NCI-H1092 treated with DMSO at 0.1 percent for 48 hours (cell line): Measurements from ENCODE around the gene C1S.
"Not testable (repeated sequence)": the region's sequence is repeated elsewhere in the genome, so short reads cannot be mapped to it uniquely, and the experiment has no call there.

ENCODE experiments used
- DNase-seq: peaks from one replicate; lab custom pipeline; 2025; lab: John Stamatoyannopoulos, UW

C1S gene

GRCh38 chr12:7046383-7047105 is 14.0 kb upstream of the C1S start:
- DNase-seq, result no peak

- DNase-seq, result no peak
Observed at GRCh38 chr12:7047306-7047705, 13.2 kb upstream of the C1S start.

- not testable (repeated sequence) for DNase-seq
Observed at GRCh38 chr12:7049445-7049951, 11.0 kb upstream of the C1S start.

- DNase-seq, result not testable (repeated sequence)
Observed at GRCh38 chr12:7049973-7050372, 10.5 kb upstream of the C1S start.

GRCh38 chr12:7054925-7055324 is 5.6 kb upstream of the C1S start:
- DNase-seq, result no peak

- not testable (repeated sequence) for DNase-seq
Observed at GRCh38 chr12:7055736-7056135, 4.8 kb upstream of the C1S start.

GRCh38 chr12:7058163-7058845 is 2.2 kb upstream of the C1S start:
- no peak for DNase-seq

GRCh38 chr12:7058850-7059395 is 1.6 kb upstream of the C1S start:
- DNase-seq, result no peak

GRCh38 chr12:7059780-7060179 is 738 bp upstream of the C1S start:
- no peak for DNase-seq

GRCh38 chr12:7061138-7061537 is 620 bp downstream of the C1S start:
- DNase-seq, result no peak

- no peak for DNase-seq
Observed at GRCh38 chr12:7061596-7061995, 1.1 kb downstream of the C1S start.

GRCh38 chr12:7064516-7064915 is 4.0 kb downstream of the C1S start:
- DNase-seq, result no peak

- no peak for DNase-seq
Observed at GRCh38 chr12:7065073-7065623, 4.6 kb downstream of the C1S start.

GRCh38 chr12:7066596-7066995 is 6.1 kb downstream of the C1S start:
- no peak for DNase-seq

- DNase-seq, result no peak
Observed at GRCh38 chr12:7067096-7067495, 6.6 kb downstream of the C1S start.

GRCh38 chr12:7068240-7068993 is 7.9 kb downstream of the C1S start:
- DNase-seq, result no peak

- no peak for DNase-seq
Observed at GRCh38 chr12:7068994-7069346, 8.5 kb downstream of the C1S start.

GRCh38 chr12:7069386-7069785 is 8.9 kb downstream of the C1S start:
- no peak for DNase-seq

GRCh38 chr12:7072035-7072434 is 11.5 kb downstream of the C1S start:
- no peak for DNase-seq

GRCh38 chr12:7072554-7072953 is 12.0 kb downstream of the C1S start:
- no peak for DNase-seq

- no peak for DNase-seq
Observed at GRCh38 chr12:7073946-7074345, 13.4 kb downstream of the C1S start.

- no peak for DNase-seq
Observed at GRCh38 chr12:7075518-7075917, 15.0 kb downstream of the C1S start.
